T-helper 2 cell treated with Interferon-gamma antibody and Interleukin-4, amounts not matched to agents 5 μg/mL and 100 μg/mL, for 36 hours (primary cell): ENCODE data around the gene TMEM235.

Experiments used
- DNase-seq: peaks from one replicate; pipeline ENCODE4 v3.0.0; 2021; ENCODE audit warnings: low spot score
- H3K27ac Mint-ChIP-seq: one replicate; pipeline ENCODE4 v1.8.0; 2021; ENCODE audit warnings: mild to moderate bottlenecking, mixed read lengths
- H3K27me3 Mint-ChIP-seq: one replicate; pipeline ENCODE4 v1.8.0; 2021; ENCODE audit warnings: low read depth, mixed read lengths
- H3K36me3 Mint-ChIP-seq: one replicate; pipeline ENCODE4 v1.8.0; 2021; ENCODE audit warnings: low read depth, mixed read lengths
- H3K4me1 Mint-ChIP-seq: one replicate; pipeline ENCODE4 v1.8.0; 2021; ENCODE audit warnings: low read depth, mixed read lengths
- H3K4me3 Mint-ChIP-seq: one replicate; pipeline ENCODE4 v1.8.0; 2022; ENCODE audit warnings: mild to moderate bottlenecking, moderate library complexity, mixed read lengths
- H3K9me3 Mint-ChIP-seq: one replicate; pipeline ENCODE4 v1.8.0; 2021; ENCODE audit warnings: mixed read lengths

Gene TMEM235

GRCh38 chr17:78230996-78231935, at the start of gene TMEM235:
TSS of gene TMEM235 (plus strand) at chr17:78231631. CDS start at chr17:78232024, 393 bp downstream.
- Mint-ChIP-seq H3K27ac (no peak within 1 kb of the TSS), H3K9me3 (no peaks in the 10 kb centered on the region), H3K27me3 (peaks cover 31% of the 10 kb centered on the region), H3K36me3 (no peaks in the 10 kb centered on the region), H3K4me3 (no peak within 1 kb of the TSS), H3K4me1 (no peaks in the 10 kb centered on the region)
- DNase-seq, result no peak

GRCh38 chr17:78182504-78182903, 48.9 kb upstream of the TMEM235 start:
- Mint-ChIP-seq H3K27me3 (no peaks in the 10 kb centered on the region), H3K36me3 (peaks cover 25% of the 10 kb centered on the region), H3K9me3 (no peaks in the 10 kb centered on the region), H3K4me1 (peaks cover 28% of the 10 kb centered on the region), H3K27ac (no peak overlapping the region), H3K4me3 (no peak overlapping the region)
- no peak for DNase-seq

GRCh38 chr17:78183916-78184315, 47.5 kb upstream of the TMEM235 start:
- no peak for DNase-seq
- peaks cover 31% of the 10 kb centered on the region for H3K4me1 Mint-ChIP-seq
- H3K4me3 Mint-ChIP-seq, result no peak overlapping the region
- no peak overlapping the region for H3K27ac Mint-ChIP-seq
- H3K36me3 Mint-ChIP-seq, result peaks cover 25% of the 10 kb centered on the region
- H3K27me3 Mint-ChIP-seq, result no peaks in the 10 kb centered on the region
- no peaks in the 10 kb centered on the region for H3K9me3 Mint-ChIP-seq

- no peaks in the 10 kb centered on the region for H3K27me3 Mint-ChIP-seq
- H3K36me3 Mint-ChIP-seq, result peaks cover 23% of the 10 kb centered on the region
- no peak for DNase-seq
- no peak overlapping the region for H3K4me3 Mint-ChIP-seq
- peaks cover 31% of the 10 kb centered on the region for H3K4me1 Mint-ChIP-seq
- H3K9me3 Mint-ChIP-seq, result no peaks in the 10 kb centered on the region
- no peak overlapping the region for H3K27ac Mint-ChIP-seq
These were observed 47.1 kb upstream of the TMEM235 start for GRCh38 chr17:78184351-78184750.

- DNase-seq, result no peak
- peaks cover 31% of the 10 kb centered on the region for H3K4me1 Mint-ChIP-seq
- peak overlapping the region; percentile 32 for H3K27ac Mint-ChIP-seq
- no peaks in the 10 kb centered on the region for H3K27me3 Mint-ChIP-seq
- H3K9me3 Mint-ChIP-seq, result no peaks in the 10 kb centered on the region
- peak overlapping the region; percentile 38 for H3K4me3 Mint-ChIP-seq
- H3K36me3 Mint-ChIP-seq, result peaks cover 20% of the 10 kb centered on the region
These were observed 46.6 kb upstream of the TMEM235 start for GRCh38 chr17:78184868-78185267.

GRCh38 chr17:78185981-78186691, 45.3 kb upstream of the TMEM235 start:
- H3K9me3 Mint-ChIP-seq, result no peaks in the 10 kb centered on the region
- peak overlapping the region; percentile 83 for H3K27ac Mint-ChIP-seq
- H3K36me3 Mint-ChIP-seq, result peaks cover 13% of the 10 kb centered on the region
- H3K4me1 Mint-ChIP-seq, result peaks cover 28% of the 10 kb centered on the region
- H3K27me3 Mint-ChIP-seq, result no peaks in the 10 kb centered on the region
- H3K4me3 Mint-ChIP-seq, result peak overlapping the region; percentile 88
- no peak for DNase-seq

GRCh38 chr17:78186692-78187595, 44.5 kb upstream of the TMEM235 start, which contains the start of the genes AFMID and TK1:
TSS of gene AFMID (plus strand) at chr17:78187362. CDS start at chr17:78187371, 9 bp downstream.
TSS of gene TK1 (minus strand) at chr17:78187052. CDS start at chr17:78186994, 58 bp downstream.
- DNase-seq, result peak; percentile 96
- H3K9me3 Mint-ChIP-seq, result no peaks in the 10 kb centered on the region
- peak within 1 kb of the TSS; percentile 88 for H3K4me3 Mint-ChIP-seq
- peaks cover 11% of the 10 kb centered on the region for H3K36me3 Mint-ChIP-seq
- no peaks in the 10 kb centered on the region for H3K27me3 Mint-ChIP-seq
- H3K4me1 Mint-ChIP-seq, result peaks cover 28% of the 10 kb centered on the region
- peak within 1 kb of the TSS; percentile 83 for H3K27ac Mint-ChIP-seq

GRCh38 chr17:78196716-78197115, 34.7 kb upstream of the TMEM235 start:
- peaks cover 4% of the 10 kb centered on the region for H3K4me1 Mint-ChIP-seq
- H3K27ac Mint-ChIP-seq, result no peak overlapping the region
- H3K27me3 Mint-ChIP-seq, result no peaks in the 10 kb centered on the region
- DNase-seq, result no peak
- no peaks in the 10 kb centered on the region for H3K9me3 Mint-ChIP-seq
- no peak overlapping the region for H3K4me3 Mint-ChIP-seq
- H3K36me3 Mint-ChIP-seq, result peaks cover 6% of the 10 kb centered on the region

GRCh38 chr17:78197147-78197832, 34.1 kb upstream of the TMEM235 start:
- Mint-ChIP-seq H3K27ac (no peak overlapping the region), H3K27me3 (no peaks in the 10 kb centered on the region), H3K4me1 (peaks cover 4% of the 10 kb centered on the region), H3K4me3 (no peak overlapping the region), H3K36me3 (peaks cover 6% of the 10 kb centered on the region), H3K9me3 (no peaks in the 10 kb centered on the region)
- no peak for DNase-seq

GRCh38 chr17:78200451-78200850, 31.0 kb upstream of the TMEM235 start:
- H3K27ac Mint-ChIP-seq, result no peak overlapping the region
- H3K9me3 Mint-ChIP-seq, result no peaks in the 10 kb centered on the region
- H3K27me3 Mint-ChIP-seq, result no peaks in the 10 kb centered on the region
- no peaks in the 10 kb centered on the region for H3K36me3 Mint-ChIP-seq
- H3K4me3 Mint-ChIP-seq, result no peak overlapping the region
- DNase-seq, result no peak
- peaks cover 4% of the 10 kb centered on the region for H3K4me1 Mint-ChIP-seq

- peaks cover 4% of the 10 kb centered on the region for H3K4me1 Mint-ChIP-seq
- DNase-seq, result no peak
- no peaks in the 10 kb centered on the region for H3K27me3 Mint-ChIP-seq
- H3K36me3 Mint-ChIP-seq, result peaks cover 5% of the 10 kb centered on the region
- H3K9me3 Mint-ChIP-seq, result no peaks in the 10 kb centered on the region
- H3K27ac Mint-ChIP-seq, result no peak overlapping the region
- H3K4me3 Mint-ChIP-seq, result no peak overlapping the region
These were observed 28.8 kb upstream of the TMEM235 start for GRCh38 chr17:78202666-78203065.

GRCh38 chr17:78204387-78205123, 26.9 kb upstream of the TMEM235 start:
- Mint-ChIP-seq H3K9me3 (no peaks in the 10 kb centered on the region), H3K27me3 (no peaks in the 10 kb centered on the region), H3K36me3 (peaks cover 5% of the 10 kb centered on the region), H3K4me3 (no peak overlapping the region), H3K4me1 (no peaks in the 10 kb centered on the region), H3K27ac (no peak overlapping the region)
- DNase-seq, result no peak
